HS-27A (cell line): Measurements from ENCODE around the gene ZNF334.
A peak's percentile ranks its signal among the peaks of the same experiment; 100 is the strongest.

Experiments
- DNase-seq: peaks from one replicate; pipeline ENCODE4 v3.0.0-alpha.2; 2012; ENCODE audit warnings: low read depth, missing footprints

Gene ZNF334

GRCh38 chr20:46545827-46546138 is 32.4 kb upstream of the ZNF334 start:
- no peak for DNase-seq

- DNase-seq, result no peak
Observed at GRCh38 chr20:46545077-46545826, 31.9 kb upstream of the ZNF334 start.

DNA sequence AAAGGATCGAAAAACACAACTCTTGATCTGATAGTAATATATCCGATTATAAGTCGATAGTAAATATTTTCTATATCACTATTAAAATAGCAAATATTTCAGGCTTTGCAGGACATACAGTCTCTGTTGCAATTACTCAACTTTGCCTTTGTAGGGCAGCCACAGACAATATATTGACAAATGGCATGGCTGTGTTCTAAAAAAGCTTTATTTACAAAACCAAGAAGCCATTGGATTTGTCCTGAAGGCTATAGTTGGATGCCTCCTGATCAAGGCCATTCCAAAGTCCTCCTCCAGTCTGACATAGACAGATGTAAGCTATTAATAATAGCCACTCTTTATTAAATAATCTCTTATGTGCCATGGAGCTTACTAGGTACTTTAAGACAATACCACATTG is 31.2 kb upstream of the ZNF334 start:
- DNase-seq, result no peak

DNA sequence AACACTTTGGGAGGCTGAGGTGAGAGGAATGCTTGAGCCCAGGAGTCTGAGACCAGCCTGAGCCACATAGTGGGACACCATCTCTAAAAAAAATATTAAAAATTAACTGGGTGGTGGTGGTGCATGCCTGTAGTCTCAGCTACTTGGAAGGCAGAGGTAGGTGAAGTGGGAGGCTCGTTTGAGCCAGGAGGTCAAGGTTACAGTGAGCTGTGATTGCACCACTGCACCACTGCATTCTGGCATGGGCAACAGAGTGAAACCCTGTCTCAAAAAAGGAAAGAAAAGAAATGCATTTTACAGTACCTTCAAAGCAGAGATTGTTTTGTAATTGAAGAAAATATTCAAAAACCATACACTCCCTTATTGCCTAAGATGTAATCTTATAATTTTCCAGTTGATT is 30.6 kb upstream of the ZNF334 start:
- no peak for DNase-seq

DNA sequence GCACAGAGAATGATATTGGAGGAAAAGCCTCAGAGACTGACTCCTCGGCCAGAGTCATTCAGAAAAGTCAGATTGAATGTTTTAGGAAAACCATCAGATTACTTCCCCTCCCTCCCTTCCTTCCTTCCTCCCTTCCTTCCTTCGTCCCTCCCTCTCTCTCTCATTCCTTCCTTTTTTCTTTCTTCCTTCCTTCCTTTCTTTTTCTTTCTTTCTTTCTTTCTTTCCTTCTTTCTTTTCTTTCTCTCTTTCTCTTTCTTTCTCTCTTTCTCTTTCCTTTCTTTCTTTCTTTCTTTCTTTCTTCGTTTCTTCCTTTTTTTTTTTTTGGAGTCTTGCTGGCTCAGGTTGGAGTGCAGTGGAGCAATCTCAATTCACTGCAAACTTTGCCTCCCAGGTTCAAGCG is 29.7 kb upstream of the ZNF334 start:
- DNase-seq, result no peak

GRCh38 chr20:46541229-46541935 is 28.0 kb upstream of the ZNF334 start:
- DNase-seq, result no peak

GRCh38 chr20:46539113-46539512 is 25.8 kb upstream of the ZNF334 start:
- no peak for DNase-seq

DNA sequence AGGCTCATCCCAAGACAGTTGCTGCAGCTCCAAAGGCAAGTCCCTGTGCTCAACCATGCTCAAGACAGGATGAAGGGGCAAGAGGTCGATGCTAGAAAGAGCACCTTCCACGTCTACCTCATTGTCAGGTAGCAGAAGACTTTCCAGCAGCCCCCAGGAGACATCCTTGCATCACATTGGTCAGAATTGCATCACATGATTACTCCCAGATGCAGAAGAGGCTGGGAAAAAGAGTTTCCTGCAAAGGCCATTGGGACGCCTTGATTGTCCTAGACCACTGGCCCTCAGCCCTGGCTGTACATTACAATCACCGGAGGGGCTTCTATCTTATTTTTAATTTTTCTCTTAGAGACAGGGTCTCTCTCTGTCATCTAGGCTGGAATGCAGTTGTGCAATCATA is 17.3 kb upstream of the ZNF334 start:
- DNase-seq, result no peak

DNA sequence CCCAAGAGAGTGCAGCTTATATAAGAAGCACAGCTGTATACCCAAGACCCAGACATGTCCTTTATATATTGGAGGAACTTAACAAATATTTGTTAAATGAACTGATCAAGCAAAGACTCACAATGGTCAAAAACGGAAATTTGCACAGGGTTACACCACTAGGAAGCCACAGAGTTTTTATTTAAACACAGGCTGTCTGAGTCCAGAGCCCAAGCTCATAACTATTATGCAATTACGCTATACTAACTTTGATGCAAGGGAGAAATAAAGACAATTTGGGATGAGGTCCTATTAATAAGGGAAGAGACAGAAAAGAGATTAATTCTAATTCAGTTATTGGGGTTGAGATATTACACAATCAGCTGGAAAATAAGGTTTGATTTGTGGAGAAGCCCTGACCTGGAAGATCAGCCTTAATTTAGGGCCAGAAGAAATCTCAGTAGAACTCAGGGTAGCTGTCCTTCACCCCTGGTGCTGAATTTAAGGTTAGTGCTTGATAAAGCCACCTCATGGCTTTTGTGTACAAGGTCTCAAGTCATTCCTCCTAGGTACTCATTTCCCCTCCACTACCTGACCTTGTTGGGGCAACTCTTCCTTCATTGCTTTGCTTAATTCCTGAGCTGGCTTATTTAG is 10.5 kb upstream of the ZNF334 start:
- no peak for DNase-seq

DNA sequence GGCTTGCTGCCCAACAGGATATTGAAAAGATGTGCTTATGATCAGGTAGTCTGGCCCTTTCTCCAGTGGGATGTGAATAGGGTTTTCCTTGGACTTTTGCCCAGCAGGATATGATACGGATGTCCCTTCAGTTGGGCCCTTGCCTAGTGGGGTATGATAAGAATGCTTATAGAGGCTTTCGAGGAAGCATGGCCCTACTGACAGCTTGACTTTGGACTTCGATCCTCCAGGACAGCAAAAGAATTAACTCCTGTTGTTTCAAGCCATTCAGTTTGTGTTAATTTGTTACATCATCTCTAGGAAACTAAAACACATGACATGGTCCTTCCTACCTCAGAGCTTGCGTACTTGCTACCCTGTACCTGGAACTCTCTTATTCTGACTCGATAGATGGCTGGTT is 9.7 kb upstream of the ZNF334 start:
- DNase-seq, result no peak

GRCh38 chr20:46520976-46521579 is 7.7 kb upstream of the ZNF334 start:
- peak; percentile 7 for DNase-seq

GRCh38 chr20:46520540-46520939 is 7.2 kb upstream of the ZNF334 start:
- no peak for DNase-seq

- no peak for DNase-seq
Observed at GRCh38 chr20:46519471-46520068, 6.2 kb upstream of the ZNF334 start.

DNA sequence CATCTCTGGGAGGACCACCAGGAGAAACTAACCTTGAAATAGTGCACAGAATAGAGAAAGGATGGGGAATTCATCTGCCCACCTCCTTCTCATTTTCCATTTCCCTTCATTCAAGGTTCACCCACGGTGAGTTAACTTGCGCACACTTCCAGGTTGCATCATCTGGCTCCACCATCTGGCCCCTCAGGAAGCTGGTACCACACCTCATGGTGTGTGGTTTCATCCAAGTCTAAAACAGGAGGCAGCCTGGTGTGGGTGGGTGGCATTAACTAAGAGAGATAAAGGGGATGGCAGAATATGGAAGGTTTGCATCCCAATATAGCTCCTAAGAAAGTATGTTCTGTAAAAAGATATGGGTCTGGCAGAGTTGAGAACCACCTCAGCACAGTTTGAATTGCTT is 3.8 kb downstream of the ZNF334 start:
- no peak for DNase-seq

- DNase-seq, result no peak
Observed at GRCh38 chr20:46507760-46508407, 5.5 kb downstream of the ZNF334 start.

- DNase-seq, result no peak
Observed at GRCh38 chr20:46505506-46505905, 7.9 kb downstream of the ZNF334 start.

GRCh38 chr20:46501961-46502360 is 11.4 kb downstream of the ZNF334 start:
- no peak for DNase-seq

DNA sequence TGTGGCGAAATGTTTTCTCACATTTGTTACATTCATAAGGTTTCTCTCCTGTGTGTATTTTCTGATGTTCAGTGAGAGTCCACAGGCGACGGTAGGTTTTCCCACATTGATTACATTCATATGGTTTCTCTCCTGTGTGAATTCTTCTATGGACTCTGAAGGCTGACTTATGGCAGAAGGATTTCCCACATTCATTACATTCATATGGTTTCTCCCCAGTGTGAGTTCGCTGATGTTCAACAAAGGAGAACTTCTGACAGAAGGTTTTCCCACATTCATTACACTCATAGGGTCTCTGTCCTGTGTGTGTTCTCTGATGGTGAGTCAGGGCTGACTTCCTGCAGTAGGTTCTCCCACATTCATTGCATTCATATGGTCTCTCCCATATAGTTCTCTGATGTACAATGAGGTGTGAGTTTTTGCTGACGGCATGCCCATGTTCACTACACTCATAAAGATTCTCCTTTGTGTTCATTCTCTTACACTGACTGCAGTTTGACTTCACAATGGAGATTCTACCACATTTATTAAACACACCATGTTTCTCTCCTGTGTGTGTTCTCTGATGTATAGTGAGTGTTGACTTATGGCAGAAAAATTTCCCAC is 11.9 kb downstream of the ZNF334 start:
- no peak for DNase-seq

- DNase-seq, result no peak
Observed at GRCh38 chr20:46494077-46494476, 19.3 kb downstream of the ZNF334 start.

DNA sequence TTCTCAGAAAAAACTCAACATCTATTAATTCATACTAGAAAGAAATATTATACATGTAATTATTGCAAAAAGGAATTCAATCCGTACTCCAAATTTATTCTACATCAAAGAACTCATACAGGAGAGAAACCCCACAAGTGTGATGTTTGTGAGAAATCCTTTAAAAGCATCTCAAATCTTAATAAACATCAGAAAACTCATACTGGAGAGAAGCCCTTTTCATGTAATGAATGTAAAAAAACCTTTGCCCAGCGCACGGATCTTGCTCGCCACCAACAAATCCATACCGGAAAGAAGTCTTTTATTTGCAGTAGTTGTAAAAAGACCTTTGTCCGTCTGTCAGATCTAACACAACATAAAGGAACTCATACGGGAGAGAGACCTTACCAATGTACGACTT is 22.0 kb downstream of the ZNF334 start:
- DNase-seq, result no peak

- DNase-seq, result no peak
Observed at GRCh38 chr20:46488451-46488850, 24.9 kb downstream of the ZNF334 start.

DNA sequence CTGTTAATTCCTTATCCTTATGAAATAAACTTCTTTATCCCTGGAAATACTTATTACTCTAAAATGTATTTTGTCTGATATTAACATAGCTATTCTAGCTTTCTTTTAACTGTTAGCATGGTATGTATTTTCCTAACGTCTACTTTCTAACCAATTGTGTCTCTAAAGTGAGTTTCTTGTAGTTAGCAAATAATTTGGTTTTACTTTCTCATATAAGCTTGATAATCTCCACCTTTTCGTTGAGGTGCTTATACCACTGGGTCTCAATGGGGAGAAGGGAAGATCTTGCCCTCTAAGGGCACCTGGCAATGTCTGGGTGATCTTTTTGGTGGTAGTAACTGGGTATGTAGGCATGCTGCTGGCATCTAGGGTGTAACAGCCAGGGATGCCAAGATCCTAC is 25.7 kb downstream of the ZNF334 start:
- no peak for DNase-seq
